NCI-H774 (cell line): ENCODE data around the gene AHNAK2.

Source experiments
- DNase-seq: peaks from one replicate; lab custom pipeline; 2025; lab: John Stamatoyannopoulos, UW

The AHNAK2 gene

DNA sequence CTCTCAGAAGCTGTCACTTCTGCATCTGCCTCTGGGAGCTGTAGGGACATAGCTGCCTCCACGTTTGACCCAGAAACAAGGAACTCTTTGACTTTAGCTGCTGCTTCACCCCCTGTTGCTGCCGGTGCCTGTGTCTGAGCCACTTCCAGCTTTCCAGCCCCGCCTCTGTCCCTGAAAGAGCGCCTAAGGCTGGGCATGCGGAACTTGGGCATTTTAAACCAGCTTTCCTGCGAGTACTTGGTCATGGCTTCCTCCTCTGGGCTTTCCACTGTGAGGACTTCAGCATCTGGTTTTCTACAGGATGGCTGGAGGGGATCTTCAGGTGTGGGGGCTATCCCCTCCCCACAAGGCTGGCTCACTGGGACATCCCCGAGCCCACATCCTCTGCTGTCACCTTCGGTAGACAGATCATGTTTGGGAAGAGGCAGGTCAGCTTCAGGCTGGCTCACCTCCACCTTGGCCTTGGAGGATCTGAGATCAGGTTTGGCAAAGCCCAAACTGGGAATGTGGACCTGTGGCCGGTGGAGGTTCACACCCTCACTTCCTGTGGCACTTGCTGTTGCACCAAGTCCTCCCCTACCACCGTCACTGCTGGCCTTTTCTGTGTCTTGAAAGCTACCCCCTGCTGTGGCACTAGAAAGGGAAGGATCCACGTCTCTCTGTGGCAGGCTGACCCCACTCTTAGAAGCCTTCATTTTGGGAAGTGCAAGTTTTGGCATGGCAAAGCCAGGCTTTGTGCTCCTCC is 38.3 kb downstream of the AHNAK2 start:
- no peak for DNase-seq

GRCh38 chr14:104938960-104939359 is 39.2 kb downstream of the AHNAK2 start:
- no peak for DNase-seq

- no peak for DNase-seq
Observed at GRCh38 chr14:104938436-104938835, 39.7 kb downstream of the AHNAK2 start.

- DNase-seq = no peak
Observed at GRCh38 chr14:104937694-104938365, 40.3 kb downstream of the AHNAK2 start.

- no peak for DNase-seq
Observed at GRCh38 chr14:104937161-104937560, 41.0 kb downstream of the AHNAK2 start.

DNA sequence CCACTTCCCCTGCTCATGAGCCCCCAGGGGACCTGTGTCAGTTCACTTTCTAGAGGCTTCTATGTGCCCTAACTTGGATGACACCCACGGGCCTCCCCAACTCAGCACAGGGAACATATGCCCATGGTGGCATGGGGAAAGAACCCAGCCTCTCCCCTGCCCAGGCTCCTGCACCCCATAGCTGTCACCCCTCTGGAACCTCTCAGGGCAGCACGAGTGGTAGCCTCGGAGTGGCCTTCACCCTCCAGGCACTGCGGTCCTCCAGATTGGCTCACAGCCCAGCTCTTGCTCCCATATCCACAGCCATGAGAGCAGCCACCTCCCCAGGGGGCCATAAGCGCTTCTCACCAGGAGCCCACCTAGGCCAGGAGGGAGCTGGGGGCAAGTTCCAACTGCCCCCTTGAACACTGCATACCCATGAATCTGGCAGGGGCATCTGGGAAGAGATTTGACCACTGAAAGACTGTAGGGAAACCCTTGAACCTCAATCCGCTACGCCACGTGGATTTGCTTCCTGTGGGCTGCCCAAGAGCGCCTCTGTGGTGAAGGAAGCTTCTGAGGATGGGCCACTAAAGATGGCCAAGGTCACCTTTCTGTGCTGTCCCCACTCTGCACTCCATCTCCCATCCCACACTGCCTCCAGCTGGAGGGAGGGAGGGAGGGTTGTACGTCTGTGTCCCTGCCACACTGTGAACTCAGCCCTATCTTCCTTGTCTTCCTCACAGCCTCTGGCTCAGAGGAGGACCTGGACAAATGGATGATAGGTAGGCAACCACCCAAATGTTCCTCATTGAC is 41.6 kb downstream of the AHNAK2 start:
- DNase-seq = no peak

- DNase-seq = no peak
Observed at GRCh38 chr14:104935955-104936354, 42.2 kb downstream of the AHNAK2 start.

- no peak for DNase-seq
Observed at GRCh38 chr14:104935026-104935650, 43.0 kb downstream of the AHNAK2 start.

GRCh38 chr14:104933746-104934733 is 44.1 kb downstream of the AHNAK2 start:
- DNase-seq = no peak

GRCh38 chr14:104932676-104933631 is 45.2 kb downstream of the AHNAK2 start:
- peak; percentile 73 for DNase-seq

GRCh38 chr14:104931771-104932675 is 46.2 kb downstream of the AHNAK2 start:
- no peak for DNase-seq

DNA sequence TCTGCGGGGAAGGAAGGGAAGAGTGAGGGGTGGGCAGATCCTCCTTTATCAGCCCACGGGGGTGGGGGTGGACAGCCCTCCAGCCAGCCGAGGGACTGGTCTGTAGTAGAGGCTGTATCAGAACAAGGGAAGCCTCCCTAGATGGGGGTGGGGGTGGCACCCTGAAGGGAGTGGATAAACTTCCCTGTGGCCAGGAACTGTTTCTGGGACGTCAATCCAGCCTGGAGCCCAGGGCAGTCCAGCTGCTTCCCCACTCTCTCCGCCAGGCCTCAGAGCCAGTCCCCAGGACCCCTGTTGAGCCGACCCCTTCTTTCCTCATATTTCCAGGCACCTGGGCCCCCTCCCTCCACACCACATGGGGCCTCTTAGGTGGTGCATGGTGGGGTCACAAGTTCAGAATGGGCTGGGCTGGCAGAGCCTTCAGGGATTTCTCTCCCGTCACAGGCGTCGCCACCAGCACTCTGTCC is 46.8 kb downstream of the AHNAK2 start:
- no peak for DNase-seq

- DNase-seq = no peak
Observed at GRCh38 chr14:104930526-104931303, 47.5 kb downstream of the AHNAK2 start.

- no peak for DNase-seq
Observed at GRCh38 chr14:104929268-104930230, 48.6 kb downstream of the AHNAK2 start.

DNA sequence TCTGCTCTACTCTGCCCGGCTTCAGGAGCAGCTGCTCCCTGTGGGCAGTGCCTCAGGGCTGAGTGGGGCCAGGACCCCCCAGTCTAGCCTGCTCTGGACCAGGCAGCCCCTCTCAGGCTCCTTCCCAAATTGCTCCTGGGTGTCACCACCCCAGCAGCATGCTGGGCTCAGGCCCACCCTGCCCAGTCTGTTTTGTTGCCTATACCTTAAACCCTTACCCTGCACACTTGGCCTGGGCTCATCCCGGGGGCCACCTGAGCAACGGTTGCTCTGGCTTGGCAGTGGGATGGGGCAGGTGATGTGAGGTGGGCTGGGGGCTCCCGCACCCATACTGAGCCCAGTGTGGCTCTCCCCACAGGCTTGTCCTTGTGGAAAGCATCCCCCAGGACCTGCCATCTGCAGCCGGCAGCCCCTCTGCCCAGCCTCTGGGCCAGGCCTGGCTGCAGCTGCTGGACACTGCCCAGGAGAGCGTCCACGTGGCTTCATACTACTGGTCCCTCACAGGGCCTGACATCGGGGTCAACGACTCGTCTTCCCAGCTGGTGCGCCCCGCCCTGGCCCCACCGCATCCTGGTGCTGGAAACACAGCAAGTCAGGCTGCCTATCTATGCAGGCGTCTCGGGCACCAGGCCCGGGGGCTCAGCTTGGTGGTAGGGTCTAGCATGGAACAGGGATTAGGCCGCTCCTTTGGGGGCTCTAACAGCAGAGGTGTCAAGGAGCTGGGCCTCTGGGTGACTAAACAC is 49.6 kb downstream of the AHNAK2 start:
- no peak for DNase-seq

DNA sequence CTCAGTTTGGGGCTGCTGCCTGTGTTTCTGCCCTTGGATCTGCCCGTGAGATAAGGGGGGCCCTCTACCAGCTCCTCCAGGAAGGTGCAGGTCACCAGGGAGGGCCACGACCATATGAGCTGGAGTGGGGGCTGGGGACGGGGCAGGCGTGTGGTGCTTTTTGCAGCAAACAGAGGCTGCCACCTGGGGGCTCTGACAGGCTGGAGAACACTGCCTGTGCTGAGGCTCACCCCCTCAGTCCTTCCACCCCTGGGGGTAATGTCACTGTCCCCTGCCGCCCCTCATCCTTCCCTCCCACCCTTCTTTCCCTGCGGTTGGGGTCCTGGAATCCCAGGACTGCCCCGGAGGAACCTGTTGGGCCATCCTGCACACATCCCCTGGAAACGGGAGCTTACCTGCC is 50.3 kb downstream of the AHNAK2 start:
- DNase-seq = no peak
